ENCODE data around the gene FHAD1.

- no peak for TF ChIP-seq EZH2phosphoT487 (IDR thresholded peaks at IDR 0.05; ENCODE audit: low read depth, severe bottlenecking, unreplicated experiment)
- TF ChIP-seq CTCF (IDR thresholded peaks at IDR 0.05; ENCODE audit: poor library complexity), result no peak
These were observed 99.5 kb downstream of the FHAD1 start for GRCh38 chr1:15346346-15347030.

All from hepatocyte (in vitro differentiated cells).